Epithelial cell of proximal tubule (primary cell): ENCODE measurements around the gene CCDC71L. TPM values are rescaled to one million over a fixed set of nuclear protein-coding genes. Genes with fewer than 3 reads are reported as not detected.

Experiments used
- DNase-seq: peaks from one replicate; pipeline ENCODE4 v3.0.0-alpha.2; 2011; ENCODE audit warnings: low read depth
- H3K4me3 ChIP-seq: 2 replicates; pipeline ENCODE4 v1.5.1; 2011; ENCODE audit warnings: low read depth, mild to moderate bottlenecking, low read length
- total RNA-seq: library from RNA; depleted of rRNA; stranded (reverse); fragments of >200 nt; gene quantifications from 2 replicates; pipeline ENCODE4 v1.2.3, GENCODE V29; 2015
- TF ChIP-seq, protein P1 (sequence below): conservative IDR thresholded peaks from 2 replicates; pipeline ENCODE4 v1.5.1; 2012; ENCODE audit warnings: low read depth, mild to moderate bottlenecking, low read length

The CCDC71L gene
- total RNA-seq, 1 donor from 2014 or later = 35.3 TPM

DNA sequence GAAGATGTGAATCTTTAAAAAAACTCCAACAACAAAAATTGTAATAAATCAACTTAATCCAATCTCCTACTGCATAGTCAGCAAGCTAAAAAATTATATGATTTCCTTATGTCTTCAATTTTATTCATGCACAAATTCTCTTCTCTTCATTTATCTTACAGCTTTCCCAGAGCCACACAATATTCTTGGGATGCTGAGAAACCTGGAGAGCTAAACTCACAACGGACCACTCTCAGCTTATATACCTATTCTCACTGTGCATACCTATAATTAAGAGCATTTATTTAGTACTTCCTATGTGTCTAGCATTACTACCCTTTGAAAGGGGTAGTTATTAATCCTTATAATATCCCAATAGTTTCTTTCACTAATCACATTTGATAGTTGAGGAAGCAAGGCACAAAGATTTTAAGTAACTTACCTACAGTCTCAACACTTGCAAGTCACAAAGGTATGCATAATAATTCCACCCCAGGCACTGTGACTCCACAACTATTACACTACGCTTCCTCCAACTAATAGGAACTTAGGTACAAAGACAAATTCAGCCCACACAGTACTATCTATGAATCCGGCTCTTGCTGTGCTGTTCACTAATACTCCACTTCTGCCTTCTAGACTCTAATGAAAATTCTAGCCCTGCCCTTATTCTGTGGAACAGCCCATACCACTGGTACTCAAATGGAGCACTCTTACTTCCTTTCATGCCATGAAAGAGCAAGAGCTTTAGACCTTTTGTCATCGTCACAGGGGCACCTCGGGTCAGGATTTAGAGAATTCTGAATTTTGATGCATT, 5.1 kb downstream of the CCDC71L start:
- TF ChIP-seq, protein P1, sequence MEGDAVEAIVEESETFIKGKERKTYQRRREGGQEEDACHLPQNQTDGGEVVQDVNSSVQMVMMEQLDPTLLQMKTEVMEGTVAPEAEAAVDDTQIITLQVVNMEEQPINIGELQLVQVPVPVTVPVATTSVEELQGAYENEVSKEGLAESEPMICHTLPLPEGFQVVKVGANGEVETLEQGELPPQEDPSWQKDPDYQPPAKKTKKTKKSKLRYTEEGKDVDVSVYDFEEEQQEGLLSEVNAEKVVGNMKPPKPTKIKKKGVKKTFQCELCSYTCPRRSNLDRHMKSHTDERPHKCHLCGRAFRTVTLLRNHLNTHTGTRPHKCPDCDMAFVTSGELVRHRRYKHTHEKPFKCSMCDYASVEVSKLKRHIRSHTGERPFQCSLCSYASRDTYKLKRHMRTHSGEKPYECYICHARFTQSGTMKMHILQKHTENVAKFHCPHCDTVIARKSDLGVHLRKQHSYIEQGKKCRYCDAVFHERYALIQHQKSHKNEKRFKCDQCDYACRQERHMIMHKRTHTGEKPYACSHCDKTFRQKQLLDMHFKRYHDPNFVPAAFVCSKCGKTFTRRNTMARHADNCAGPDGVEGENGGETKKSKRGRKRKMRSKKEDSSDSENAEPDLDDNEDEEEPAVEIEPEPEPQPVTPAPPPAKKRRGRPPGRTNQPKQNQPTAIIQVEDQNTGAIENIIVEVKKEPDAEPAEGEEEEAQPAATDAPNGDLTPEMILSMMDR = no peak
- H3K4me3 ChIP-seq = no peak overlapping the region

DNA sequence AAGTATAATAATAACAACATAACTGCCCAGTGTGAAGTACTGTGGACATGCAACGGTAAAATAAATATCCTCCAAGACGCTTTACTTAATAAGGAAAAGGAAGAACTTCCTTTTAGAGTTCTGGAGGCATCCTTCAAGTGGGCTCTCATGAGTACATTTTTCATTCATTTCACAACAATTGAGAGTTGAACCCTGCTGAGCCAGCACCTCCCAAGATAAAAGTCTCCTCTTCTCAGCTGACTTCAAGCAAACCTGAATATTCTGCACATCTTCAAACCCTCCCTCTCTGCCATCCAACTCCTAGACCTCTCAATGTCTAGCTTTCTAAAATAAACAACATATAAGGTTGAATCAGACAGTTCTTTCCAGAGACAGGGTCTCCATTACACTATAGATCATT, 7.5 kb downstream of the CCDC71L start:
- H3K4me3 ChIP-seq = no peak overlapping the region
- DNase-seq = no peak
- TF ChIP-seq, protein P1 = no peak

More for the DNA sequence above, 5.1 kb downstream of the CCDC71L start:
- no peak for DNase-seq

DNA sequence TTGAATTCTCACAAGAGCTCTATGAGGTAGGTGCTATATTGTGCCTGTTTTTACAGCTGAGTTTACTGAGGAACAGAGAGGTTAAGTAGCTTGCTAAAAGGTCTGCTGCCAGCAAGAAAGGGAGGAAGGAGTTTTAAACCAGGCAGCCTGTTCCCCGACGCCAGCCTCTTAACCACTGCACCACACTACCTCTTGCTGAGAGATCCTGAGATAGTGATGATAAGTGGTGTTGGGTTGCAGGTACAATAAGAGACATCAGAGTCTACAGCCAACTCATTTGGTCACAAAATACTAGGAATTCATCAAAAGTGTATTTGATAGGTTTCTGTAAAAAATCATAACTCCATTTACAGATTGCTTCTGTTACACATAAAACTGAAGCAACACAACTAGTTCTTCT, 8.0 kb downstream of the CCDC71L start:
- DNase-seq = no peak
- TF ChIP-seq, protein P1 = no peak

DNA sequence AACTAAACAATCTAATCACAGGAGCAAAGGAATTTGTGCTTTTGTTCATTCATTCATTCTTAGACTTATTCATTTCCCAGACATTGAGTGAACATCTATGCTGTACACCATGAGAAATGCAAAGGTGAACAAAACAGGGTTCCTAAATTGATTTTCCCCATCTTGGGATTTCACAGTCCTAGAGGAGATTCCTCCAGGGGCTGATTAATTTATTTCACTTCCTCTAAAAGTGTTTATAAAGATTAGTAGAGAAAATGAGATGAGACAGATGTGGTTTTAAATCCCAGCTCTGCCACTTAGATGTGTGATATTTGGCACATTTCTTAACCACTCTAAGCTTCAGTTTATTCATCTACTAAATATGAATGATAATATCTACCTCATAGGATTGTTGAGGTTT, 8.9 kb downstream of the CCDC71L start:
- no peak for DNase-seq
- no peak overlapping the region for H3K4me3 ChIP-seq
- TF ChIP-seq, protein P1 = no peak

More for the DNA sequence above, 8.0 kb downstream of the CCDC71L start:
- no peak overlapping the region for H3K4me3 ChIP-seq

DNA sequence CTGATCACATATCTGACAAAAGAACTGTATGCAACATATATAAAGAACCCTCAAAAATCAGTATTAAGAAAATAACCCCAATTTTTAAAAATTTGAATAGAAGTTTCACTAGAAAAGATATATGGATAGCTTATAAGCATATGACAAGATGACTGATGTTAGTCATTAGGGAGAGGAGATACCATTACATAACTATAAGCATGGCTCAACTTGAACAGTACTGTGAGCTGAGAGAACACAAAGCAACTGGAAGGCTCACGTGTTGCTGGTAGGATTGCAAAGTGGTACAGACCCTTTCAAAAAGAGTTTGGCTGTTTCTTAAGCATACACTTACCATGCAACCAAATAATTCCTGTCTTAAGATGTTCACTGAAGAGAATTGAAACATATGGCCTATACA, 14.7 kb downstream of the CCDC71L start:
- TF ChIP-seq, protein P1 = no peak
- no peak overlapping the region for H3K4me3 ChIP-seq
- DNase-seq = no peak

DNA sequence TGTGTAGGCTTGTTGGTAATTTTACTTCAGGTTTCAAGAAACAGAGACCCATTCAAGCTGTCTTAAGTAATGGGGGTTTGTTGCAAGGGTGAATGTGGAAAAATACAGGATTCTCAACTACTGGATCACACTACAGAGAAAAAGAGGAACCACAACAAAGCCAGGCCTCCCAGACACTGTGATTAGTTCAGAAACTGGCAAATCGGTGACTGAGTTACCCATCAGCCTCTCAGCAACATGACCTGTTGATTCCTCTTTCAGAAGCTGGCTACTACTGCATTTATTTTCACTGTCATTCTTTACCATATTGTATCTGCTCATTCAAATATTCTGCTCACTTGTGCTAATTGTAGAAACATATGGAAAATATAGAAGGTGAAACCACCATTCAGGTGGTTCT, 16.0 kb downstream of the CCDC71L start:
- TF ChIP-seq, protein P1 = no peak

DNA sequence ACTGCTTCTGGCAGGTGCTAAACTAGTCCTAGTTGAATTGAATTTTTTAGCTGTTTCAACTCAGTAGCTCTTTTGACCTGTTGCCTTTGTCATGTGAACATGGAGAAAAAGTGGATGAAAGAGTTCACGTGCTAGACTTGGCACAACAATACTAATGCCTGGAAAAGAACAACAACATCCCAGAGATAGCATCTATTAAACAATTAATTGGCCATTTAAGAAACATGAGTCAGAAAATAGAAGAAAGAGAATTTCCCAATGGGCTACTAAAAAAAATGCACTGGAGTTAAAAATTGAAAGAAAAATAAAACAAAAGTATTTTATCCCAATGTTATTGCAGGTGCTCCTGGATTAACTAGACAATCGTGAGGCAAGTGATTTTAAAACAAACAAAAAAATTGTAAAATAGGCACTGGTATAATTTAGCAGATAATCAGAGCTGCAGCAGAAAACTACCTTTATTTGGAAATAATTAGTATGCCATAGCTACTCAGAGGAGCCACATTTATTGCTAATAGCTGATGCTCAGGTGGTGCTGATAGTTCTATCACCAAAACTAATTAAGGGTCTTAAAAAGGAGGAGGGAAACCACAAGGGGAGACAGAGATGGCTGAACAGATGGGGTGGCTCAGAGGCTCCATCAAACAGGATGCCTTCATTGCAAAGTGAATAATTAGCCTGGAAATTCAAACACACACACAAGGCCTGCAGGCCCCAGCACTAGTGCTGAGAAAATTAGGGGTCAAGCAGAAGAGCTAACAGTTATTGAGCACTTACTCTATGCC, 17.6 kb downstream of the CCDC71L start:
- DNase-seq = no peak
- H3K4me3 ChIP-seq = no peak overlapping the region
- TF ChIP-seq, protein P1 = no peak

More for the DNA sequence above, 16.0 kb downstream of the CCDC71L start:
- no peak overlapping the region for H3K4me3 ChIP-seq
- no peak for DNase-seq
